Upper lobe of left lung (tissue), 4 donors: ENCODE data around the gene PNKP.

Experiments
- CTCF ChIP-seq, 6 experiments: fragments of 450-650 bp in 4 of 6; fragments of 200-600 bp in 2 of 6; sonication (generic) in 2 of 6; IDR thresholded peaks; one replicate each; pipeline ENCODE4 v1.5.1; 2016 to 2019; ENCODE audit warnings: antibody characterized with exemption in 6 of 6
- POLR2A ChIP-seq, 4 donors: fragments of 450-650 bp; IDR thresholded peaks; one replicate each; pipeline ENCODE4 v1.5.1; 2016 to 2017; ENCODE audit warnings: antibody characterized with exemption in 4 of 4, mild to moderate bottlenecking in 2 of 4
- POLR2AphosphoS5 ChIP-seq, 2 donors: sonication (generic); formaldehyde crosslinking; IDR thresholded peaks; one replicate each; pipeline ENCODE4 v1.5.1; 2017; ENCODE audit warnings: antibody characterized with exemption in 2 of 2

- TF ChIP-seq CTCF (IDR thresholded peaks at IDR 0.05) (no peak), POLR2A (IDR thresholded peaks at IDR 0.05) (no peak), POLR2AphosphoS5 (IDR thresholded peaks at IDR 0.05) (no peak)
These were observed 48.6 kb downstream of the PNKP start for GRCh38 chr19:49818649-49819370.
